ENCODE measurements around the gene VEZT.

- no peak for TF ChIP-seq TAF1 (IDR thresholded peaks at IDR 0.05; ENCODE audit: borderline replicate concordance, insufficient read depth, low read length)
- no peak for TF ChIP-seq POLR2AphosphoS5 (IDR thresholded peaks at IDR 0.05; ENCODE audit: low read depth, low read length)
These were observed 2.6 kb downstream of the VEZT start for GRCh38 chr12:95220190-95220589.

Measured in PFSK-1 (cell line).